ENCODE results near the gene GULP1. TPM values are rescaled to one million over a fixed set of nuclear protein-coding genes. Genes with fewer than 3 reads are reported as not detected.

GULP1 gene
- total and polyA plus RNA-seq, 9 donors = 15.0 to 32.8 (median 21.8) TPM

GRCh38 chr2:188333751-188334524, 42.3 kb downstream of the GULP1 start:
- 13% methylated on average over 2 of the region's 5 CpGs for WGBS (ENCODE audit: insufficient coverage)
- peak; percentile 83 for DNase-seq
- H3K4me3 ChIP-seq (ENCODE audit: low read length) = no peak overlapping the region

GRCh38 chr2:188338463-188338862, 46.8 kb downstream of the GULP1 start:
- Histone ChIP-seq H3K36me3 (ENCODE audit: control insufficient read depth, insufficient read depth, low read length) (no peaks in the 10 kb centered on the region), H3K27ac (ENCODE audit: low read length) (no peak overlapping the region), H3K9me3 (replicated peaks; ENCODE audit: control insufficient read depth, low read depth, low read length) (peaks cover 2% of the 10 kb centered on the region), H3K4me3 (ENCODE audit: low read length) (no peak overlapping the region), H3K4me1 (ENCODE audit: control insufficient read depth, insufficient read depth, low read length) (peaks cover 4% of the 10 kb centered on the region), H3K27me3 (ENCODE audit: control insufficient read depth, insufficient read depth, low read length) (no peaks in the 10 kb centered on the region)
- no CpG with 5 or more reads among the region's 3 CpGs for WGBS (ENCODE audit: insufficient coverage)
- no peak for DNase-seq

More at GRCh38 chr2:188333751-188334524, 42.3 kb downstream of the GULP1 start:
- H3K4me1 ChIP-seq (ENCODE audit: control insufficient read depth, insufficient read depth, low read length) = peaks cover 8% of the 10 kb centered on the region
- no peaks in the 10 kb centered on the region for H3K36me3 ChIP-seq (ENCODE audit: control insufficient read depth, insufficient read depth, low read length)
- peak overlapping the region; percentile 36 for H3K27ac ChIP-seq (ENCODE audit: low read length)
- H3K27me3 ChIP-seq (ENCODE audit: control insufficient read depth, insufficient read depth, low read length) = no peaks in the 10 kb centered on the region
- H3K9me3 ChIP-seq (replicated peaks; ENCODE audit: control insufficient read depth, low read depth, low read length) = no peaks in the 10 kb centered on the region

GRCh38 chr2:188340257-188340656, 48.6 kb downstream of the GULP1 start:
- H3K36me3 ChIP-seq (ENCODE audit: control insufficient read depth, insufficient read depth, low read length) = no peaks in the 10 kb centered on the region
- 78% methylated on average over 1 of the region's 3 CpGs for WGBS (ENCODE audit: insufficient coverage)
- DNase-seq = no peak

GRCh38 chr2:188345020-188345419, 53.3 kb downstream of the GULP1 start:
- DNase-seq = no peak
- Histone ChIP-seq H3K4me1 (ENCODE audit: control insufficient read depth, insufficient read depth, low read length) (no peaks in the 10 kb centered on the region), H3K36me3 (ENCODE audit: control insufficient read depth, insufficient read depth, low read length) (no peaks in the 10 kb centered on the region), H3K9me3 (replicated peaks; ENCODE audit: control insufficient read depth, low read depth, low read length) (peaks cover 2% of the 10 kb centered on the region), H3K4me3 (ENCODE audit: low read length) (no peak overlapping the region), H3K27ac (ENCODE audit: low read length) (no peak overlapping the region), H3K27me3 (ENCODE audit: control insufficient read depth, insufficient read depth, low read length) (no peaks in the 10 kb centered on the region)
- 73% methylated on average over 2 of the region's 3 CpGs for WGBS (ENCODE audit: insufficient coverage)

More at GRCh38 chr2:188340257-188340656, 48.6 kb downstream of the GULP1 start:
- Histone ChIP-seq H3K4me1 (ENCODE audit: control insufficient read depth, insufficient read depth, low read length) (no peaks in the 10 kb centered on the region), H3K27me3 (ENCODE audit: control insufficient read depth, insufficient read depth, low read length) (no peaks in the 10 kb centered on the region), H3K4me3 (ENCODE audit: low read length) (no peak overlapping the region), H3K9me3 (replicated peaks; ENCODE audit: control insufficient read depth, low read depth, low read length) (peaks cover 2% of the 10 kb centered on the region), H3K27ac (ENCODE audit: low read length) (no peak overlapping the region)

- Histone ChIP-seq H3K9me3 (replicated peaks; ENCODE audit: control insufficient read depth, low read depth, low read length) (peaks cover 2% of the 10 kb centered on the region), H3K4me1 (ENCODE audit: control insufficient read depth, insufficient read depth, low read length) (no peaks in the 10 kb centered on the region), H3K27me3 (ENCODE audit: control insufficient read depth, insufficient read depth, low read length) (no peaks in the 10 kb centered on the region), H3K27ac (ENCODE audit: low read length) (no peak overlapping the region), H3K36me3 (ENCODE audit: control insufficient read depth, insufficient read depth, low read length) (no peaks in the 10 kb centered on the region), H3K4me3 (ENCODE audit: low read length) (no peak overlapping the region)
- DNase-seq = no peak
Measured at GRCh38 chr2:188345426-188345825, 53.8 kb downstream of the GULP1 start.

GRCh38 chr2:188345831-188346458, 54.3 kb downstream of the GULP1 start:
- no peaks in the 10 kb centered on the region for H3K9me3 ChIP-seq (replicated peaks; ENCODE audit: control insufficient read depth, low read depth, low read length)
- no CpG with 5 or more reads among the region's 3 CpGs for WGBS (ENCODE audit: insufficient coverage)

GRCh38 chr2:188349019-188349418, 57.3 kb downstream of the GULP1 start:
- no peaks in the 10 kb centered on the region for H3K4me1 ChIP-seq (ENCODE audit: control insufficient read depth, insufficient read depth, low read length)
- no peaks in the 10 kb centered on the region for H3K9me3 ChIP-seq (replicated peaks; ENCODE audit: control insufficient read depth, low read depth, low read length)
- no peaks in the 10 kb centered on the region for H3K27me3 ChIP-seq (ENCODE audit: control insufficient read depth, insufficient read depth, low read length)
- H3K36me3 ChIP-seq (ENCODE audit: control insufficient read depth, insufficient read depth, low read length) = no peaks in the 10 kb centered on the region
- no peak overlapping the region for H3K27ac ChIP-seq (ENCODE audit: low read length)
- no peak overlapping the region for H3K4me3 ChIP-seq (ENCODE audit: low read length)
- no CpG with 5 or more reads among the region's 1 CpG for WGBS (ENCODE audit: insufficient coverage)
- DNase-seq = no peak

More at GRCh38 chr2:188345831-188346458, 54.3 kb downstream of the GULP1 start:
- H3K4me3 ChIP-seq (ENCODE audit: low read length) = no peak overlapping the region
- no peaks in the 10 kb centered on the region for H3K4me1 ChIP-seq (ENCODE audit: control insufficient read depth, insufficient read depth, low read length)
- H3K27ac ChIP-seq (ENCODE audit: low read length) = no peak overlapping the region
- DNase-seq = no peak
- no peaks in the 10 kb centered on the region for H3K27me3 ChIP-seq (ENCODE audit: control insufficient read depth, insufficient read depth, low read length)
- no peaks in the 10 kb centered on the region for H3K36me3 ChIP-seq (ENCODE audit: control insufficient read depth, insufficient read depth, low read length)

- H3K9me3 ChIP-seq (replicated peaks; ENCODE audit: control insufficient read depth, low read depth, low read length) = no peaks in the 10 kb centered on the region
- H3K27ac ChIP-seq (ENCODE audit: low read length) = no peak overlapping the region
- H3K4me1 ChIP-seq (ENCODE audit: control insufficient read depth, insufficient read depth, low read length) = no peaks in the 10 kb centered on the region
- no peaks in the 10 kb centered on the region for H3K36me3 ChIP-seq (ENCODE audit: control insufficient read depth, insufficient read depth, low read length)
- no peak for DNase-seq
- H3K27me3 ChIP-seq (ENCODE audit: control insufficient read depth, insufficient read depth, low read length) = no peaks in the 10 kb centered on the region
- 100% methylated on average over 2 of the region's 5 CpGs for WGBS (ENCODE audit: insufficient coverage)
- H3K4me3 ChIP-seq (ENCODE audit: low read length) = no peak overlapping the region
Measured at GRCh38 chr2:188353282-188353681, 61.6 kb downstream of the GULP1 start.

- 93% methylated on average over 5 of the region's 9 CpGs for WGBS (ENCODE audit: insufficient coverage)
- H3K27ac ChIP-seq (ENCODE audit: low read length) = no peak overlapping the region
- H3K9me3 ChIP-seq (replicated peaks; ENCODE audit: control insufficient read depth, low read depth, low read length) = no peaks in the 10 kb centered on the region
- DNase-seq = no peak
- no peaks in the 10 kb centered on the region for H3K36me3 ChIP-seq (ENCODE audit: control insufficient read depth, insufficient read depth, low read length)
- H3K4me1 ChIP-seq (ENCODE audit: control insufficient read depth, insufficient read depth, low read length) = no peaks in the 10 kb centered on the region
- no peak overlapping the region for H3K4me3 ChIP-seq (ENCODE audit: low read length)
- no peaks in the 10 kb centered on the region for H3K27me3 ChIP-seq (ENCODE audit: control insufficient read depth, insufficient read depth, low read length)
Measured at GRCh38 chr2:188360485-188361263, 69.0 kb downstream of the GULP1 start.

GRCh38 chr2:188364033-188364630, 72.5 kb downstream of the GULP1 start:
- Histone ChIP-seq H3K36me3 (ENCODE audit: control insufficient read depth, insufficient read depth, low read length) (no peaks in the 10 kb centered on the region), H3K27ac (ENCODE audit: low read length) (no peak overlapping the region), H3K4me3 (ENCODE audit: low read length) (no peak overlapping the region), H3K9me3 (replicated peaks; ENCODE audit: control insufficient read depth, low read depth, low read length) (no peaks in the 10 kb centered on the region), H3K4me1 (ENCODE audit: control insufficient read depth, insufficient read depth, low read length) (no peaks in the 10 kb centered on the region), H3K27me3 (ENCODE audit: control insufficient read depth, insufficient read depth, low read length) (no peaks in the 10 kb centered on the region)
- WGBS (ENCODE audit: insufficient coverage) = no CpG with 5 or more reads among the region's 4 CpGs
- peak; percentile 71 for DNase-seq

Measured in muscle of leg (tissue), 11 donors.